Vagina (tissue), 2 donors: ENCODE measurements around the gene FSTL4.

Source experiments
- CTCF ChIP-seq, 3 experiments: fragments of 450-650 bp in 2 of 3; fragments of 200-600 bp in 1 of 3; sonication (generic) in 1 of 3; IDR thresholded peaks; one replicate each; pipeline ENCODE4 v1.5.1; 2017 to 2019; ENCODE audit warnings: antibody characterized with exemption in 3 of 3, mild to moderate bottlenecking in 2 of 3, moderate library complexity in 2 of 3
- POLR2A ChIP-seq, 2 donors: fragments of 450-650 bp; IDR thresholded peaks; one replicate each; pipeline ENCODE4 v1.6.1; 2017; ENCODE audit warnings: antibody characterized with exemption in 2 of 2, mild to moderate bottlenecking in 2 of 2, moderate library complexity in 2 of 2

DNA sequence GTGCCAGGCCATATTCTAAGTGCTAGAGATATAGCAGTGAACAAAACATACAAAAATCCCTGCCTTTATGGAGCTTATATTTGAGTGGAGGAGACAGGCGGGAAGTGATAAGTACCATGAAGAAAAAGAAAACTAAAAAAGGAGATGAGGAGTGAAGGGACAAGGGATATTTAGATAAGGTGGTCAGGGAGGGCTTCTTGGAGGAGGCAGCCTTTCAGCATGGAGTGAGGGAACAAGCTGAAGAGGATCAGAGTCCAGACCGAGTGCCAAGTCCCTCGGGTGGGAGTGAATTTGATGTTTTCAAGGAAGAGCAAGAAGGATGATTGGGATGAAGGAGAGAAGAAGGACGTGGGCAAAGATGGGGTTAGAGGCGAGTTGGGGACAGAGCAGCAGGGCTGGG is 190.5 kb downstream of the FSTL4 start:
- no peak for TF ChIP-seq CTCF (IDR thresholded peaks at IDR 0.05)
- no peak for TF ChIP-seq POLR2A (IDR thresholded peaks at IDR 0.05)
